GM19099 (cell line): ENCODE results near the gene NSDHL.

Experiments used
- POLR2A ChIP-seq: IDR thresholded peaks from 3 replicates; pipeline ENCODE4 v1.6.1; 2011; ENCODE audit warnings: low read depth; ENCODE audit not compliant: insufficient read length; ENCODE audit errors: extremely low read depth

Gene NSDHL

DNA sequence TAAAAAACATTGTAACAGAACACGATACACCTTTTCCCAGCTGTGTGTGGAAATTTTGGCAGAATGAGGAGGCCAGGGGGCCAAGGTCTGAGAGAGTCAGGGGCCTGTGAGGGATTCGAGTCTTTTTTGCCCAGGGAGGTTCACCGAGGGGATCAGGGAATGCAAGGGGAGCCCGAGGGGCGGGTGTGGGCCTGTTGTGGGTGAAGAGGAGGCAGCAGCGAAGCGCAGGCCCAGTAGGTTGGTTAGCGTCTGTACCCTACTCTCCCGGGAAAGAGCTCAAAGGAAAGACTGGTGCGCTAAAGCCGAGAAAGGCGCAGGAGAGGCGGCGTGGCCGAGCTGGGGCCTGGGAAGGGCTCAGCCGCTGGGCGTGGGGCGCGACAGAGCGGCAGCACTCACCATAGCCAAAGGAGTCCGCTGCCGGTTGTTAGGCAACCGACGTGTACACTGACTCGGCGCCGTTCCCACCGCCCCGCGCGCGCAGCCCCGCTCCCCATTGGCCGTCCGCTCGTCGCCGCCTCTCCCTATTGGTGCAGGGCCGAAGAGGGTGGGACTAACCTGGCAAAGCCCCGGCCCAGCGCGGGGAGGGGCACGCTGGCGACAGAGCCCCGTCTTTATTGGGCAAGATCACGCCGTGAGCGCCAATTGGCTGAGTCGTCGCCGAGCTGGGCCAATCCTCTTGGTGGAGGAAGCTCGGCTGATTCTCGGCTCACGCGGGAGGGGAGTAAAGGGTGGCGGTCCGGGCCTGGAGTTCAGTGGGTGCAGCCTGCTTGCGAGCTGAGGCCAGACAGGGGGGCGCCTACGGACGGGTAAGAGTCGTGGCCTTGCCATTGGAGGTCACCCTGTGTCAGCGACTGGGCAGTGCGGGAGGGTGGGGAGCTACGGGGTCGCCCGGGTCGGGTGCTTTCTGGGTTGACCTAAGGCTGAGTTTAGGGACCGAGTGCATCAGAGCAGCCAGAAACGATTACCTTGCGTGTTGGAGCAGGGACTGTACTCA, at the start of gene NSDHL, which contains the start of gene CETN2:
Gene NSDHL (plus strand): TSS at position 752 of the 994 bp plus-strand sequence. CDS start 15,262 bp downstream, outside the sequence.
Gene CETN2 (minus strand): TSS at position 446 of the 994 bp plus-strand sequence. CDS start 47 bp downstream, at position 399.
- peak; percentile 53 for TF ChIP-seq POLR2A

DNA sequence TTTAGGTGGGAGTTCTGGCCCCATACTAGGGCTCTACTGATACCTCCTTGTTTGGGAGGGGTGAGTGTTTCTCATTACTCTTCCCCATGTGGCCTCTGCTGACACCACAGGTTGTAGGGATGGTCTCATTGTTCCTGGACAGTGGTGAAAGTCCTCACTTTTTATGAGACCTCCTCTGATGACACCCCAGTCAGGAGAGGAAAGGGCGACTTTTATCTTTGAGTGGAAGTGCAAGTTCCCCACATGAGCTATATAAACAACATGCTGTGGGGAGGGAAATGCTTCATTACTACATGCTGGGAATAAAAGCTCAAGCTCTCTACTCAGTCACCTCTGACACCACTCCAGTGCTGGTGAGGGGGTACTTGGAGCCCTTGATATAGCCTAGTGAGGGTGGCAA, 31.9 kb upstream of the NSDHL start:
- TF ChIP-seq POLR2A: no peak

DNA sequence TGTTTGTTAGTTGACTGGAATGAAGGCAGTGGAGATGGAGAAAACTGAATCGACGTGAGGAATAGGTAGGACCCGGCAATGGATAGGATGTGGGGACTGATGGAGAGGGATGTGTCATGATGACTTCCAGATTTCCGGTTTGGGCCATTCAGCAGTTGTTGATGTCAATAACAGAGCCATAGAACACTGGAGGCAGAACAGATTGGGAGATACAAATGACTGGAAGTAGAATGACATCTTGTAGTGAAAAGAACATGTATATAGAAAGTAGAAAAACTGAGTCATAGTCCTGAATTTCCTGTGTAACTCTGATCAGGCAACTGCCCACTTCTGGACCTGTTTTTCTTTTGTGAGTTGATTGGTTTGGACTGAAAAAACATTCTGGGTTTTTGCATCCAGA, 24.8 kb upstream of the NSDHL start:
- TF ChIP-seq POLR2A: no peak

GRCh38 chrX:152810403-152810802, 20.5 kb upstream of the NSDHL start:
- TF ChIP-seq POLR2A: no peak

- no peak for TF ChIP-seq POLR2A
Measured at GRCh38 chrX:152813206-152813605, 17.7 kb upstream of the NSDHL start.

DNA sequence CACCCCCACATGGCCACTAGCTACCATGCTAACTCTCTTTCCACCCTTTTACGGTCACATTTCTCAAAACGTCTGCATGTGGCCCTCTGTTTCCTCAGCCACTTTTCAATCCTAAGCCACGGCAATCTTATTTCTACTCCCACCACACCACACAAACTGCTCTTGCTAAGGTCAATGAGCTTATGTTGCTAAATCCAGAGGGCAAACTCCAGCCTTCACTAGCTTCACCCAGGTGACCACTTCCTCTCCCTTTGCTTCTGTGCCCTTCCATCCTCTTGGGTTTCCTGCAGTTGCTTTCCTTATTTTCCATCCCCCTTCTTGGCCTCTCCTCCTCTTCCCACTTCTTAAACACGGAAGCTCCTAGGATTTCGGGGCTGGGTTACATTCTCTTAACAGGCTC, 16.8 kb upstream of the NSDHL start:
- TF ChIP-seq POLR2A: no peak

GRCh38 chrX:152817078-152817764, 13.6 kb upstream of the NSDHL start:
- TF ChIP-seq POLR2A: no peak

GRCh38 chrX:152818356-152818755, 12.5 kb upstream of the NSDHL start:
- TF ChIP-seq POLR2A: no peak

DNA sequence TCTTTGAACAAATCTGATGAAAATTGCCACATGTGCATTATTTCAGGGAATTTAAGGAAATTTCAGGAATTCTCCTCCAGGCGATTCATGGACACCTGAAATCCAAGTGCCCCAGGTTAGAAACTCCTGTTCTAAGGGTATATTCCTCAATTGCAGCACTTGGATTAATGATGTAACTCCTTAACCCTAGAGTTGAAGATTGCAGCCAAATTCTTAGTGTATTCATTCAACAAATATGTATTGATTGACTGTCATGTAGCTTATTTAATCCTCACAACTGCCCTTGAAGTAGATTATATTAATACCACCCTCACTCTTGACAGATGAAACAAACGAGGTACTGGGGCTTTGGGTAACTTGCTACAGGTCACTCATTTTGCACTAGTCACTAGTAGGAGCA, 11.6 kb upstream of the NSDHL start:
- no peak for TF ChIP-seq POLR2A

DNA sequence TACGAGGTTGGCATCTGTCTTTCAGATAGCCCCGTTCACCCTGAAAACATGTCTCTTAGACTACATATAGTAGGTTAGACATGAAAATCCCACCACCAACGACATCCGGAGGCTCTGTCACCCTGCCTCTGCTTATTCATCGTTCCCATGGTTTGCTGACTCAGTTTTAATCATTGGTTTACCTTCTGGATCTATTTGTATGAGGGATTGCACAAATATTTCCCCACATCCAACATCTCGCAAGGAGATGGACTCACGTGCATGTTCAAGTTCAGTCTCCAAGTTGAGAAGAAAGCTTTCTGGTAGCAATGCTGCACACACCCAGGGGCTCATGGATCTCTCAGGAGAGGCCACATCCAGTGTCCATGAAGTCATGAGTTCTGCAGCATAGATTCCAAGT, 11.1 kb upstream of the NSDHL start:
- TF ChIP-seq POLR2A: no peak

DNA sequence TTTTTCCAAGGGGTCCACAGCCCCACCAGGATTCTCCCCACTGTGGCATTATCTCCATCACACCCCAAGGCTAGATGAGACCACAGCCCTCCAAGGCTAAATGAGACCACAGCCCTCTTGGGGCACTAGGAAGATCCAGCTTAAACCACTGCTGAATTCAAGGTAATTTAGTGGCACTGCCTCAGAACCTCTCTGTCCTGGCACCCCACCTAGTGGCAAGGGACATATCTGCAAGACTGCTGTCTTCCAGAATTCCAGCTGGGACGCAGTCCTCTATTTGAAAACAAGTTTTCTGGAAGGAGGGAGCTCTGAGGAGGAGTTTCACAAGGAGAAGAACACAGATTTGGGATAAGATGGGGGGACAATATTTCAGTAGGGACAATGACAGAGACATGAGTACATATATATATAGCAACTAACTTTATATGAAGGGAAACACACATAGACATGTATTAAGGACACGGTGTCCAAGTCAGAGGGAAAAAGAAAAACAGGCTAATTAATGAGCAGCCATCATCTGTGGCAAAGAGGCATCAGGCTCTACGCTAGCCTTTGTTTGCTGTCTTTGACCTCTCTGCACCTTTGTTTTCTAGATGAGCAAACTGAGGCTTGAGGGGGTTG, 9.6 kb upstream of the NSDHL start:
- no peak for TF ChIP-seq POLR2A

DNA sequence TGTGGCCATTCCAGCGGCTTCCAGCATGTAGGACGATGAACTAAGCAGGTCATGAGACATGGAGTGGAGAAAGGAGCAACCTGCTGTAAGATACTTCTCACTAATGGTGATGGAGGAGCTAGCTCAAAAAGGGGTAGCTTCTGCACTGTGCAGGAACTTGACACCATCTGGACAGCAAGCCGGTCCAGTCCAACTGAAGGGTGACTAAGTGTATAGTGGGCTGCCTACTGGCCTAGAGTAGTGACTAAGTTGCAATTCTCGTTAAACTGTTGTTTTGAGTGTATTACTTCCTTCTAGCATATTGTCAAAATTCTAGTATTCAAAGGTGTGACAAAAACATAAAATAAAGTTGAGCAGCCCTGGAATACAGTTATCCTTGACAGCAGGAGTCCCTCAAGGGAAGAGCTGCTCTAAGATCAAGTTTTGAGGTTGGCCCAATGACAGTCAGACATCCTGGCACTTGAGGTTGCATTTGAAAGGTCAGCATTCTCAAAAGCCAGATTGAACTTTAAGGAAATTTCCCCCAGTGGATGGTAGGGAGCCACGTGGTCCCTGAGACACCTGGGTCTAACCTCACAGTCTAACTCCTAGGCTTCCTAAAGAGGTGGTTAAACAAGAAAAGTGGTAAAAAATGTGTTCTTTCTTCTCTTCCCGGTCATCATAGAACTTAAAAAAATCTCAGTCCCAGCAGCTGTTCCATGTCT, 8.3 kb upstream of the NSDHL start:
- TF ChIP-seq POLR2A: no peak

- no peak for TF ChIP-seq POLR2A
Measured at GRCh38 chrX:152823657-152824056, 7.2 kb upstream of the NSDHL start.

GRCh38 chrX:152824841-152825374, 6.0 kb upstream of the NSDHL start:
- TF ChIP-seq POLR2A: no peak

DNA sequence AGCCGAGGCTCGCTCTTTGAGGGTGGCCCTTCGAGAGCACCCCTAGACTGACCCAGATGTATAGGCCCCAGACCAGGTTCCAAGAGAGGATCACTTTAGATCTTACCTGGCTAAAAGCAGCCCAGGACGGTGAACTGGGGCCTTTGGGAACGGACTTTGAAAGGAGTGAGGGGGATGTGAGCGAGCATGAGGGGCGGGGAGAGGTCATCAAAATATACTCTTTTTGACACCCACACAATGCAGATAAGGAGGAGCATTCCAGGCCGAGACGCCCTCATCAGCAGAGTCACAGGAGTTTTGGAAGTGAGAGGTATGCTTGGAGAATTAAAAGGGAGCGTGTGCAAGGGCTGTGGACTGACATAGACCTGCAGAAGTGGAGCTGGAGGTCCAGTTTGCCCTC, 528 bp downstream of the NSDHL start:
- TF ChIP-seq POLR2A: no peak

DNA sequence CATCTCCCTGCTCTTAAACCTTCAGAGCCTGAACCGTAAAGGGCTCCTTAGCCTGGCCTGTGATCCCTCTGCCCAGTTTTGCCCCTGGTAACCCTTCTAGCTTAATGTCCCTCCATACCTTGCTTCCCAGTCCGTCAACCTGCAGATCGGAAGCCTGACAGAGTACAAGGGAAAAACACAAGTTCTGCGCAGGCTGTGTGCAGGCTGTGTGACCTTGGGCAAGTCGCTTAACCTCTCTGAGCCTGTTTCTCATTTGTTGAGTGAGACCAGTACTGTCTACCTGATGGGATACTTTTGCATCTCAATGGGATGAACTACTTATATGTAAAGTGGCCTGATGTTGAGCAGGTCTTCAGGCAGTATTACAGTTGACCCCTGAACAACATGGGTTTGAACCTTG, 1.7 kb downstream of the NSDHL start:
- no peak for TF ChIP-seq POLR2A
